PC-3 (cell line): ENCODE measurements around the gene PREX1. TPM values are rescaled to one million over a fixed set of nuclear protein-coding genes. Genes with fewer than 3 reads are reported as not detected.

ENCODE experiments used
- ATAC-seq: fragments of 200-7000 bp; cut with Tn5 transposase; 2 replicates; pipeline ENCODE4 v1.9.1; 2020; ENCODE audit warnings: mild to moderate bottlenecking, moderate library complexity
- BruUV-seq: library from RNA; stranded (reverse); fragments of 400-500 nt; replicated peaks from 2 replicates; lab custom pipeline; 2021; lab: Mats Ljungman, UMichigan
- CTCF ChIA-PET: fragments of 300-600 bp; sonication (Branson Sonifier 250); formaldehyde crosslinking; loops from one replicate; lab custom pipeline; 2022; ENCODE audit warnings: antibody characterized with exemption; lab: Charles Lee
- POLR2A ChIA-PET: fragments of 300-600 bp; sonication (Branson Sonifier 250); formaldehyde crosslinking; loops from one replicate; lab custom pipeline; 2022; ENCODE audit warnings: antibody characterized with exemption; ENCODE audit not compliant: unreplicated experiment; lab: Charles Lee
- DNase-seq: peaks from one replicate; pipeline ENCODE4 v3.0.0-alpha.2; 2015
- H2AFZ ChIP-seq: fragments of 300-600 bp; sonication (generic); 2 replicates; pipeline ENCODE4 v1.6.0; 2016; ENCODE audit warnings: antibody characterized with exemption, low read length
- H3F3A ChIP-seq: fragments of 300-600 bp; sonication (generic); one replicate; pipeline ENCODE4 v1.6.0; 2017; ENCODE audit warnings: antibody characterized with exemption, low read length, control low read depth, mild to moderate bottlenecking; ENCODE audit not compliant: unreplicated experiment
- H3K27ac ChIP-seq: fragments of 300-600 bp; sonication (generic); 2 replicates; pipeline ENCODE4 v1.5.1; 2016; ENCODE audit warnings: mild to moderate bottlenecking, low read length
- H3K27me3 ChIP-seq: fragments of 300-600 bp; sonication (generic); 2 replicates; pipeline ENCODE4 v1.6.1; 2016; ENCODE audit warnings: low read length, mixed read lengths
- H3K36me3 ChIP-seq: fragments of 300-600 bp; sonication (generic); 2 replicates; pipeline ENCODE4 v1.6.1; 2016; ENCODE audit warnings: low read depth, mixed run types, low read length, mixed read lengths
- H3K4me1 ChIP-seq: fragments of 300-600 bp; sonication (generic); 2 replicates; pipeline ENCODE4 v1.5.1; 2016; ENCODE audit warnings: low read length; ENCODE audit not compliant: insufficient read depth
- H3K4me2 ChIP-seq: fragments of 300-600 bp; sonication (generic); 2 replicates; pipeline ENCODE4 v1.6.0; 2016; ENCODE audit warnings: low read length
- H3K4me3 ChIP-seq: fragments of 300-600 bp; sonication (generic); 2 replicates; pipeline ENCODE4 v1.5.1; 2016; ENCODE audit warnings: mild to moderate bottlenecking, low read length, mixed read lengths
- H3K79me2 ChIP-seq: fragments of 300-600 bp; sonication (generic); 2 replicates; pipeline ENCODE4 v1.6.1; 2017; ENCODE audit warnings: low read length, mixed read lengths
- H3K9ac ChIP-seq: fragments of 300-600 bp; sonication (generic); 2 replicates; pipeline ENCODE4 v1.6.0; 2016; ENCODE audit warnings: mild to moderate bottlenecking, low read length
- H3K9me2 ChIP-seq: fragments of 300-600 bp; sonication (generic); replicated peaks from 2 replicates; pipeline ENCODE4 v1.6.1; 2016; ENCODE audit warnings: mixed run types, low read length, mixed read lengths
- H3K9me3 ChIP-seq: fragments of 300-600 bp; sonication (generic); 2 replicates; pipeline ENCODE4 v1.6.1; 2016; ENCODE audit warnings: low read length, mixed read lengths
- H4K20me1 ChIP-seq: fragments of 300-600 bp; sonication (generic); 2 replicates; pipeline ENCODE4 v1.6.1; 2016; ENCODE audit warnings: low read length, mixed read lengths
- EZH2 ChIP-seq: fragments of 300-600 bp; sonication (generic); IDR thresholded peaks from one replicate; pipeline ENCODE4 v1.6.1; 2017; ENCODE audit warnings: antibody characterized with exemption, mild to moderate bottlenecking, low read length; ENCODE audit not compliant: unreplicated experiment
- EZH2phosphoT487 ChIP-seq: fragments of 300-600 bp; sonication (generic); IDR thresholded peaks from 2 replicates; pipeline ENCODE4 v1.6.1; 2018; ENCODE audit warnings: mild to moderate bottlenecking, antibody characterized with exemption, low read length, borderline replicate concordance
- intact Hi-C: fragments of 100-400 bp; cut with micrococcal nuclease; formaldehyde crosslinking; loops from 2 replicates; pipeline ENCODE4 v1.9.0; 2023
- total RNA-seq: library from RNA; depleted of rRNA; stranded (reverse); fragments of >200 nt; gene quantifications from 2 replicates; pipeline ENCODE4 v1.2.3, GENCODE V29; 2014
- TF ChIP-seq, protein P1 (sequence below): fragments of 300-600 bp; sonication (generic); conservative IDR thresholded peaks from 2 replicates; pipeline ENCODE4 v1.5.1; 2017; ENCODE audit warnings: antibody characterized with exemption, low read depth, mild to moderate bottlenecking, low read length

The PREX1 gene
- total RNA-seq, 1 experiment from 2014 or later: 22.1 TPM

DNA sequence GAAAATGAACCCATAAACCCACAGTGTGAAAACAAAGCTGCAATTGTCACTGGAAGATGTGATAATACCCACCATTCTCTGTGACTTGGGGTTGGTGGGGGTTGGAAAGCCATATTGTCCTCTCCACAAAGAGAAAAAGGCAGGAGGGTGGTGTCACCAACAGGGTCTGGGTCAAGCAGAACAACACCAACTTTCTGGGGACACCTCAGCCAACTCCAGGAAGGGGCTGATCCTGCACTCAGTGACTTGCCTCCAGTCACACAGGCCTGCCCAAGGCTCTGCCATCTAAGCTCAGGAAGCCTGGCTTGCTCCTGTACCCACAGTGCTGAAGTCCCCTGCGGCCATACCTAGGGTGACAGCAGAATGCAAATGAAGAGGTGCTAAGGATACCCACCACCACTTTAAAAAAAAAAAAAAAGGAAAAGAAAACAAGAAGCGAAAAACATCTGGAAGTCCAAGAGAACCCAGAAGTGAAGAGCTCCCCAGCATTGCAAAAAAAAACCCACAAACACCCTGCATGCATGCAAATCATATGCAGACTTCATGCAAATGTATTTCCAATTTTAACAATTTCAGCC is 110.6 kb downstream of the PREX1 start:
- Histone ChIP-seq H3K9ac (no peak overlapping the region), H3K79me2 (no peaks in the 10 kb centered on the region), H3K36me3 (no peaks in the 10 kb centered on the region), H3K4me1 (no peaks in the 10 kb centered on the region), H3F3A (no peaks in the 10 kb centered on the region), H3K4me2 (no peak overlapping the region), H3K4me3 (no peak overlapping the region), H4K20me1 (no peaks in the 10 kb centered on the region), H2AFZ (no peak overlapping the region), H3K9me3 (no peaks in the 10 kb centered on the region), H3K27me3 (no peaks in the 10 kb centered on the region), H3K27ac (no peak overlapping the region), H3K9me2 (no peaks in the 10 kb centered on the region)
- ATAC-seq (no peak), DNase-seq (no peak)
- TF ChIP-seq EZH2: no peak
- TF ChIP-seq, protein P1, sequence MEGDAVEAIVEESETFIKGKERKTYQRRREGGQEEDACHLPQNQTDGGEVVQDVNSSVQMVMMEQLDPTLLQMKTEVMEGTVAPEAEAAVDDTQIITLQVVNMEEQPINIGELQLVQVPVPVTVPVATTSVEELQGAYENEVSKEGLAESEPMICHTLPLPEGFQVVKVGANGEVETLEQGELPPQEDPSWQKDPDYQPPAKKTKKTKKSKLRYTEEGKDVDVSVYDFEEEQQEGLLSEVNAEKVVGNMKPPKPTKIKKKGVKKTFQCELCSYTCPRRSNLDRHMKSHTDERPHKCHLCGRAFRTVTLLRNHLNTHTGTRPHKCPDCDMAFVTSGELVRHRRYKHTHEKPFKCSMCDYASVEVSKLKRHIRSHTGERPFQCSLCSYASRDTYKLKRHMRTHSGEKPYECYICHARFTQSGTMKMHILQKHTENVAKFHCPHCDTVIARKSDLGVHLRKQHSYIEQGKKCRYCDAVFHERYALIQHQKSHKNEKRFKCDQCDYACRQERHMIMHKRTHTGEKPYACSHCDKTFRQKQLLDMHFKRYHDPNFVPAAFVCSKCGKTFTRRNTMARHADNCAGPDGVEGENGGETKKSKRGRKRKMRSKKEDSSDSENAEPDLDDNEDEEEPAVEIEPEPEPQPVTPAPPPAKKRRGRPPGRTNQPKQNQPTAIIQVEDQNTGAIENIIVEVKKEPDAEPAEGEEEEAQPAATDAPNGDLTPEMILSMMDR: no peak
- TF ChIP-seq EZH2phosphoT487: no peak
- ChIA-PET CTCF (no interaction called here), POLR2A (no interaction called here)
- intact Hi-C loops: loop anchor here (10.0 kb wide), 1 partner anchor 108 kb away; the partner anchor contains the start of gene PREX1
- BruUV-seq: no TSS peak

- intact Hi-C loops: loop anchor here (10.0 kb wide), 1 partner anchor 108 kb away; the partner anchor contains the start of gene PREX1
- Histone ChIP-seq H3K27me3 (no peaks in the 10 kb centered on the region), H3K9me3 (no peaks in the 10 kb centered on the region), H3K27ac (no peak overlapping the region), H3K9me2 (no peaks in the 10 kb centered on the region), H3K4me3 (no peak overlapping the region), H3K4me2 (no peak overlapping the region), H2AFZ (no peak overlapping the region), H3K36me3 (no peaks in the 10 kb centered on the region), H3K9ac (no peak overlapping the region), H3K79me2 (no peaks in the 10 kb centered on the region), H3F3A (no peaks in the 10 kb centered on the region), H4K20me1 (no peaks in the 10 kb centered on the region), H3K4me1 (no peaks in the 10 kb centered on the region)
- no TSS peak for BruUV-seq
- ATAC-seq (no peak), DNase-seq (no peak)
- CTCF ChIA-PET: no interaction called here
- POLR2A ChIA-PET: no interaction called here
- TF ChIP-seq, protein P1: no peak
These were observed 111.3 kb downstream of the PREX1 start for GRCh38 chr20:48716541-48716940.

GRCh38 chr20:48716086-48716485 is 111.7 kb downstream of the PREX1 start:
- Histone ChIP-seq H3K27me3 (no peaks in the 10 kb centered on the region), H3K36me3 (no peaks in the 10 kb centered on the region), H2AFZ (no peak overlapping the region), H3K9ac (no peak overlapping the region), H3K4me1 (no peaks in the 10 kb centered on the region), H3K79me2 (no peaks in the 10 kb centered on the region), H3F3A (no peaks in the 10 kb centered on the region), H3K27ac (no peak overlapping the region), H3K4me2 (no peak overlapping the region), H3K4me3 (no peak overlapping the region), H3K9me3 (no peaks in the 10 kb centered on the region), H3K9me2 (no peaks in the 10 kb centered on the region), H4K20me1 (no peaks in the 10 kb centered on the region)
- ATAC-seq: no peak
- BruUV-seq: no TSS peak
- ChIA-PET POLR2A (no interaction called here), CTCF (no interaction called here)
- DNase-seq: no peak
- TF ChIP-seq EZH2phosphoT487 (no peak), EZH2 (no peak)
- TF ChIP-seq, protein P1: no peak
- intact Hi-C loops: loop anchor here (10.0 kb wide), 1 partner anchor 109 kb away; the partner anchor contains the start of gene PREX1
